H9 (cell line): Measurements from ENCODE around the gene RAB7B. TPM values are rescaled to one million over a fixed set of nuclear protein-coding genes. Genes with fewer than 3 reads are reported as not detected.

ENCODE experiments used
- DNase-seq: peaks from one replicate; pipeline ENCODE4 v3.0.0-alpha.2; 2017
- H2AFZ ChIP-seq: one replicate; pipeline ENCODE4 v1.6.1; 2013; ENCODE audit warnings: mild to moderate bottlenecking, low read length, control low read depth, moderate library complexity
- H2AK5ac ChIP-seq: 2 replicates; pipeline ENCODE4 v1.6.1; 2013; ENCODE audit warnings: low read length, control low read depth, mixed read lengths; ENCODE audit not compliant: insufficient read length
- H2BK120ac ChIP-seq: one replicate; pipeline ENCODE4 v1.6.1; 2013; ENCODE audit warnings: low read depth, mild to moderate bottlenecking, low read length, control low read depth, inconsistent platforms; ENCODE audit not compliant: poor library complexity, severe bottlenecking
- H2BK12ac ChIP-seq: 2 replicates; pipeline ENCODE4 v1.6.1; 2013; ENCODE audit warnings: low read length, control low read depth, mixed read lengths, low read depth; ENCODE audit not compliant: insufficient read length
- H2BK15ac ChIP-seq: 2 replicates; pipeline ENCODE4 v1.6.1; 2013; ENCODE audit warnings: low read depth, low read length, control low read depth
- H2BK20ac ChIP-seq: one replicate; pipeline ENCODE4 v1.6.1; 2013; ENCODE audit warnings: low read depth, mild to moderate bottlenecking, low read length, control low read depth, inconsistent platforms; ENCODE audit not compliant: poor library complexity, severe bottlenecking
- H2BK5ac ChIP-seq: 2 replicates; pipeline ENCODE4 v1.6.1; 2013; ENCODE audit warnings: low read length, control low read depth, mixed read lengths; ENCODE audit not compliant: insufficient read length
- H3K14ac ChIP-seq: 2 replicates; pipeline ENCODE4 v1.6.1; 2013; ENCODE audit warnings: low read length, control low read depth; ENCODE audit not compliant: insufficient read depth
- H3K18ac ChIP-seq: 2 replicates; pipeline ENCODE4 v1.6.1; 2013; ENCODE audit warnings: low read depth, mild to moderate bottlenecking, mixed read lengths, low read length, control low read depth; ENCODE audit not compliant: insufficient read length
- H3K23ac ChIP-seq: 2 replicates; pipeline ENCODE4 v1.6.1; 2013; ENCODE audit warnings: low read length, control low read depth, mixed read lengths, low read depth; ENCODE audit not compliant: insufficient read length
- H3K23me2 ChIP-seq: 2 replicates; pipeline ENCODE4 v1.6.1; 2013; ENCODE audit warnings: low read depth, mild to moderate bottlenecking, mixed read lengths, low read length, control low read depth; ENCODE audit not compliant: insufficient read length, poor library complexity, severe bottlenecking
- H3K27ac ChIP-seq: 2 replicates; pipeline ENCODE4 v1.5.1; 2013; ENCODE audit warnings: low read length, control low read depth, mixed read lengths, low read depth; ENCODE audit not compliant: insufficient read length
- H3K27me3 ChIP-seq: 2 replicates; pipeline ENCODE4 v1.6.1; 2013; ENCODE audit warnings: low read length, control low read depth, inconsistent platforms; ENCODE audit not compliant: insufficient read depth
- H3K4ac ChIP-seq: 2 replicates; pipeline ENCODE4 v1.6.1; 2013; ENCODE audit warnings: low read depth, mild to moderate bottlenecking, control low read depth, inconsistent platforms, low read length, moderate library complexity
- H3K4me1 ChIP-seq: 2 replicates; pipeline ENCODE4 v1.6.1; 2013; ENCODE audit warnings: low read length, control low read depth, inconsistent platforms; ENCODE audit not compliant: insufficient read depth
- H3K4me2 ChIP-seq: 2 replicates; pipeline ENCODE4 v1.6.1; 2013; ENCODE audit warnings: low read length, control low read depth, mixed read lengths; ENCODE audit not compliant: insufficient read length, insufficient read depth
- H3K56ac ChIP-seq: 2 replicates; pipeline ENCODE4 v1.6.1; 2013; ENCODE audit warnings: low read depth, mild to moderate bottlenecking, mixed read lengths, low read length, control low read depth; ENCODE audit not compliant: insufficient read length
- H3K79me1 ChIP-seq: 2 replicates; pipeline ENCODE4 v1.6.1; 2013; ENCODE audit warnings: low read depth, mild to moderate bottlenecking, moderate library complexity, low read length, control low read depth, inconsistent platforms; ENCODE audit not compliant: insufficient read depth, poor library complexity, severe bottlenecking
- H3K79me2 ChIP-seq: 2 replicates; pipeline ENCODE4 v1.6.1; 2013; ENCODE audit warnings: low read length, control low read depth, inconsistent platforms; ENCODE audit not compliant: insufficient read depth
- H3K9ac ChIP-seq: 2 replicates; pipeline ENCODE4 v1.6.1; 2013; ENCODE audit warnings: low read length, control low read depth, mixed read lengths; ENCODE audit not compliant: insufficient read length; ENCODE audit errors: extremely low read depth
- H3K9me3 ChIP-seq: one replicate; pipeline ENCODE4 v1.6.1; 2013; ENCODE audit warnings: low read depth, low read length, inconsistent platforms; ENCODE audit not compliant: control insufficient read depth
- H3T11ph ChIP-seq: one replicate; pipeline ENCODE4 v1.6.1; 2013; ENCODE audit warnings: mild to moderate bottlenecking, low read length, control low read depth, inconsistent platforms
- H4K20me1 ChIP-seq: one replicate; pipeline ENCODE4 v1.6.1; 2013; ENCODE audit not compliant: control insufficient read depth, insufficient read length, insufficient read depth
- H4K5ac ChIP-seq: 2 replicates; pipeline ENCODE4 v1.6.1; 2013; ENCODE audit warnings: low read depth, mild to moderate bottlenecking, mixed read lengths, low read length, control low read depth; ENCODE audit not compliant: insufficient read length
- H4K8ac ChIP-seq: replicated peaks from 2 replicates; pipeline ENCODE4 v1.6.1; 2013; ENCODE audit warnings: low read length, control low read depth, mixed read lengths, low read depth; ENCODE audit not compliant: insufficient read length
- H4K91ac ChIP-seq: 2 replicates; pipeline ENCODE4 v1.6.1; 2013; ENCODE audit warnings: low read depth, mild to moderate bottlenecking, moderate library complexity, mixed read lengths, low read length, control low read depth; ENCODE audit not compliant: insufficient read length
- H3K27ac Mint-ChIP-seq, 3 experiments: 2 replicates in 2 of 3; 3 replicates in 1 of 3; pipeline ENCODE4 v1.8.0; 2020 to 2021; ENCODE audit warnings: mixed read lengths in 3 of 3, mild to moderate bottlenecking in 1 of 3, moderate library complexity in 1 of 3
- H3K27me3 Mint-ChIP-seq: 2 replicates; pipeline ENCODE4 v1.8.0; 2021; ENCODE audit warnings: low read depth, mild to moderate bottlenecking, moderate library complexity, mixed read lengths
- H3K36me3 Mint-ChIP-seq, 3 experiments: 2 replicates in 2 of 3; 3 replicates in 1 of 3; pipeline ENCODE4 v1.8.0; 2020 to 2021; ENCODE audit warnings: low read depth in 3 of 3, mixed read lengths in 3 of 3; ENCODE audit not compliant: insufficient read depth in 1 of 3
- H3K4me1 Mint-ChIP-seq, 2 experiments: 2 replicates each; pipeline ENCODE4 v1.8.0; 2020; ENCODE audit warnings: mixed read lengths in 2 of 2
- H3K4me3 Mint-ChIP-seq, 2 experiments: 2 replicates in 1 of 2; 3 replicates in 1 of 2; pipeline ENCODE4 v1.8.0; 2020 to 2021; ENCODE audit warnings: mild to moderate bottlenecking in 2 of 2, mixed read lengths in 2 of 2, moderate library complexity in 1 of 2
- H3K9me3 Mint-ChIP-seq, 2 experiments: 2 replicates in 1 of 2; 3 replicates in 1 of 2; pipeline ENCODE4 v1.8.0; 2020; ENCODE audit warnings: mild to moderate bottlenecking in 2 of 2, mixed read lengths in 2 of 2, moderate library complexity in 1 of 2
- CTCF ChIP-seq: fragments of 200-600 bp; sonication (generic); conservative IDR thresholded peaks from 3 replicates; pipeline ENCODE4 v1.8.0; 2021; ENCODE audit warnings: antibody characterized with exemption, mild to moderate bottlenecking
- WGBS: extraction: QIAGEN DNeasy Blood & Tissue Kit; methylation state at CpG from one replicate; pipeline ENCODE4 v1.1.7; 2013; ENCODE audit warnings: missing lambda C conversion rate, low lambda C conversion rate, mixed read lengths; ENCODE audit not compliant: insufficient read length; ENCODE audit errors: extremely low coverage; 5-methylcytosine and 5-hydroxymethylcytosine counted together
- total RNA-seq: library from RNA; stranded (reverse); gene quantifications from 2 replicates; pipeline ENCODE4 v1.2.1, GENCODE V29; 2021

Gene RAB7B
- total RNA-seq, 1 experiment from 2014 or later, result 0.68 TPM

- H3K27me3 Mint-ChIP-seq, result peaks cover 30% of the 10 kb centered on the region
- Histone ChIP-seq H3K23ac (no peak overlapping the region), H3K4ac (no peak overlapping the region), H4K5ac (no peak overlapping the region), H2BK120ac (no peak overlapping the region), H3T11ph (no peak overlapping the region), H4K91ac (no peak overlapping the region), H3K27ac (no peak overlapping the region), H2BK12ac (no peak overlapping the region), H3K79me1 (no peaks in the 10 kb centered on the region), H3K9me3 (no peaks in the 10 kb centered on the region), H3K56ac (no peak overlapping the region), H3K18ac (no peak overlapping the region), H3K27me3 (no peaks in the 10 kb centered on the region), H3K23me2 (no peaks in the 10 kb centered on the region), H3K79me2 (no peaks in the 10 kb centered on the region), H2AFZ (no peak overlapping the region), H3K14ac (no peak overlapping the region), H3K9ac (no peak overlapping the region), H2BK5ac (no peak overlapping the region), H4K20me1 (no peaks in the 10 kb centered on the region), H3K4me2 (no peak overlapping the region), H3K4me1 (peaks cover 6% of the 10 kb centered on the region; the same call in 1 of the 2 replicates), H2BK15ac (no peak overlapping the region), H2BK20ac (no peak overlapping the region), H2AK5ac (no peak overlapping the region), H4K8ac (no peak overlapping the region)
- H3K9me3 Mint-ChIP-seq, result no peaks in the 10 kb centered on the region
- no CpG with 5 or more reads among the region's 5 CpGs for WGBS
- no peak for DNase-seq
- H3K27ac Mint-ChIP-seq, result peak overlapping the region in 1 of 3 experiments; percentile 40; a peak in 1 of 7 replicates
- H3K4me1 Mint-ChIP-seq, result peaks cover 50 to 54% of the 10 kb centered on the region in 2 experiments
- TF ChIP-seq CTCF, result no peak
- no peaks in the 10 kb centered on the region for H3K36me3 Mint-ChIP-seq
- H3K4me3 Mint-ChIP-seq, result no peak overlapping the region; a peak in 1 of 5 replicates
These were observed 62.5 kb downstream of the RAB7B start for GRCh38 chr1:205940710-205941109.
